ENCODE measurements around the gene GAB2. TPM values are rescaled to one million over a fixed set of nuclear protein-coding genes. Genes with fewer than 3 reads are reported as not detected.
"Not testable (repeated sequence)": the region's sequence is repeated elsewhere in the genome, so short reads cannot be mapped to it uniquely, and the experiment has no call there.

Gene GAB2
- total RNA-seq, 1 experiment from 2014 or later: 0.70 TPM

GRCh38 chr11:78370406-78371172 lies 47.0 kb downstream of the GAB2 start:
- DNase-seq (ENCODE audit: low spot score): no peak

- DNase-seq (ENCODE audit: low spot score): peak; percentile 10
Measured at GRCh38 chr11:78365381-78365792, 52.2 kb downstream of the GAB2 start.

- no peak for DNase-seq (ENCODE audit: low spot score)
Measured at GRCh38 chr11:78364128-78364751, 53.4 kb downstream of the GAB2 start.

GRCh38 chr11:78363024-78363619 lies 54.5 kb downstream of the GAB2 start:
- DNase-seq (ENCODE audit: low spot score): no peak

- DNase-seq (ENCODE audit: low spot score): no peak
Measured at GRCh38 chr11:78361228-78361627, 56.4 kb downstream of the GAB2 start.

- no peak for DNase-seq (ENCODE audit: low spot score)
Measured at GRCh38 chr11:78359921-78360320, 57.7 kb downstream of the GAB2 start.

GRCh38 chr11:78357924-78358323 lies 59.7 kb downstream of the GAB2 start:
- DNase-seq (ENCODE audit: low spot score): not testable (repeated sequence)

- DNase-seq (ENCODE audit: low spot score): not testable (repeated sequence)
Measured at GRCh38 chr11:78357425-78357824, 60.2 kb downstream of the GAB2 start.

GRCh38 chr11:78355742-78356141 lies 61.9 kb downstream of the GAB2 start:
- DNase-seq (ENCODE audit: low spot score): not testable (repeated sequence)

GRCh38 chr11:78355309-78355705 lies 62.3 kb downstream of the GAB2 start:
- DNase-seq (ENCODE audit: low spot score): no peak

- peak; percentile 45 for DNase-seq (ENCODE audit: low spot score)
Measured at GRCh38 chr11:78354408-78355308, 63.0 kb downstream of the GAB2 start.

GRCh38 chr11:78351979-78352841 lies 65.4 kb downstream of the GAB2 start:
- no peak for DNase-seq (ENCODE audit: low spot score)

GRCh38 chr11:78351193-78351592 lies 66.4 kb downstream of the GAB2 start:
- no peak for DNase-seq (ENCODE audit: low spot score)

GRCh38 chr11:78350646-78351165 lies 66.9 kb downstream of the GAB2 start:
- no peak for DNase-seq (ENCODE audit: low spot score)

- no peak for DNase-seq (ENCODE audit: low spot score)
Measured at GRCh38 chr11:78350091-78350645, 67.5 kb downstream of the GAB2 start.

- DNase-seq (ENCODE audit: low spot score): no peak
Measured at GRCh38 chr11:78349624-78350023, 68.0 kb downstream of the GAB2 start.

GRCh38 chr11:78349114-78349513 lies 68.5 kb downstream of the GAB2 start:
- DNase-seq (ENCODE audit: low spot score): no peak

GRCh38 chr11:78347956-78348355 lies 69.7 kb downstream of the GAB2 start:
- DNase-seq (ENCODE audit: low spot score): no peak

GRCh38 chr11:78346799-78347198 lies 70.8 kb downstream of the GAB2 start:
- DNase-seq (ENCODE audit: low spot score): no peak

- DNase-seq (ENCODE audit: low spot score): no peak
Measured at GRCh38 chr11:78345450-78345849, 72.2 kb downstream of the GAB2 start.

Measured in H4 (cell line).